ENCODE data around the gene PPP1R14B. TPM values are rescaled to one million over a fixed set of nuclear protein-coding genes. Genes with fewer than 3 reads are reported as not detected.

Gene PPP1R14B
- total RNA-seq, 1 donor from 2014 or later: 85.7 TPM

GRCh38 chr11:64256300-64256699 is 9.6 kb upstream of the PPP1R14B start:
- Histone ChIP-seq H3K27ac (no peak overlapping the region), H3K9me3 (no peaks in the 10 kb centered on the region), H3K4me1 (peaks cover 7 to 18% of the 10 kb centered on the region in 2 donors), H3K27me3 (no peaks in the 10 kb centered on the region), H3K36me3 (peaks cover 52 to 63% of the 10 kb centered on the region in 2 donors), H3K4me3 (no peak overlapping the region)
- TF ChIP-seq CTCF (IDR thresholded peaks at IDR 0.05): no peak
- intact Hi-C loops (cut with DNase I): no loop called here
- DNase-seq (ENCODE audit: low spot score in 2 of 2): no peak

- no peak for TF ChIP-seq CTCF (IDR thresholded peaks at IDR 0.05)
- no peak for DNase-seq (ENCODE audit: low spot score in 2 of 2)
- Histone ChIP-seq H3K4me3 (no peak overlapping the region), H3K36me3 (peaks cover 52 to 57% of the 10 kb centered on the region in 2 donors), H3K27ac (no peak overlapping the region), H3K27me3 (no peaks in the 10 kb centered on the region), H3K9me3 (no peaks in the 10 kb centered on the region), H3K4me1 (peaks cover 7 to 24% of the 10 kb centered on the region in 2 donors)
- intact Hi-C loops (cut with DNase I): no loop called here
Measured at GRCh38 chr11:64255135-64256128, 8.7 kb upstream of the PPP1R14B start.

- no peaks in the 10 kb centered on the region for H3K27me3 ChIP-seq
- peak overlapping the region; percentile 34 to 45 for H3K27ac ChIP-seq
- no peak for DNase-seq (ENCODE audit: low spot score in 2 of 2)
- H3K9me3 ChIP-seq: no peaks in the 10 kb centered on the region
- no peak for TF ChIP-seq CTCF (IDR thresholded peaks at IDR 0.05)
- peaks cover 41 to 48% of the 10 kb centered on the region in 2 donors for H3K36me3 ChIP-seq
- intact Hi-C loops (cut with DNase I): no loop called here
- H3K4me3 ChIP-seq: no peak overlapping the region
- H3K4me1 ChIP-seq: peaks cover 7 to 25% of the 10 kb centered on the region in 2 donors
Measured at GRCh38 chr11:64254326-64254725, 7.6 kb upstream of the PPP1R14B start.

- Histone ChIP-seq H3K4me1 (peaks cover 7 to 25% of the 10 kb centered on the region in 2 donors), H3K36me3 (peaks cover 33 to 39% of the 10 kb centered on the region in 2 donors), H3K27me3 (no peaks in the 10 kb centered on the region), H3K9me3 (no peaks in the 10 kb centered on the region), H3K4me3 (peak overlapping the region in 1 of 2 donors; percentile 74), H3K27ac (peak overlapping the region; percentile 45 to 53)
- no peak for DNase-seq (ENCODE audit: low spot score in 2 of 2)
- no peak for TF ChIP-seq CTCF (IDR thresholded peaks at IDR 0.05)
- intact Hi-C loops (cut with DNase I): no loop called here
Measured at GRCh38 chr11:64253481-64253880, 6.7 kb upstream of the PPP1R14B start.

- H3K27ac ChIP-seq: peak overlapping the region; percentile 53 to 68
- intact Hi-C loops (cut with DNase I): no loop called here
Measured at GRCh38 chr11:64253043-64253442, 6.3 kb upstream of the PPP1R14B start.

More at GRCh38 chr11:64253043-64253442, 6.3 kb upstream of the PPP1R14B start:
- Histone ChIP-seq H3K27me3 (no peaks in the 10 kb centered on the region), H3K36me3 (peaks cover 29 to 35% of the 10 kb centered on the region in 2 donors), H3K9me3 (no peaks in the 10 kb centered on the region), H3K4me3 (peak overlapping the region; percentile 74 to 86), H3K4me1 (peaks cover 7 to 25% of the 10 kb centered on the region in 2 donors)
- TF ChIP-seq CTCF (IDR thresholded peaks at IDR 0.05): no peak
- no peak for DNase-seq (ENCODE audit: low spot score in 2 of 2)
